ENCODE data around the gene GALNT7. TPM values are rescaled to one million over a fixed set of nuclear protein-coding genes. Genes with fewer than 3 reads are reported as not detected.

GALNT7 gene
- total RNA-seq, 2 experiments from 2014 or later: 15.9 to 16.2 TPM

DNA sequence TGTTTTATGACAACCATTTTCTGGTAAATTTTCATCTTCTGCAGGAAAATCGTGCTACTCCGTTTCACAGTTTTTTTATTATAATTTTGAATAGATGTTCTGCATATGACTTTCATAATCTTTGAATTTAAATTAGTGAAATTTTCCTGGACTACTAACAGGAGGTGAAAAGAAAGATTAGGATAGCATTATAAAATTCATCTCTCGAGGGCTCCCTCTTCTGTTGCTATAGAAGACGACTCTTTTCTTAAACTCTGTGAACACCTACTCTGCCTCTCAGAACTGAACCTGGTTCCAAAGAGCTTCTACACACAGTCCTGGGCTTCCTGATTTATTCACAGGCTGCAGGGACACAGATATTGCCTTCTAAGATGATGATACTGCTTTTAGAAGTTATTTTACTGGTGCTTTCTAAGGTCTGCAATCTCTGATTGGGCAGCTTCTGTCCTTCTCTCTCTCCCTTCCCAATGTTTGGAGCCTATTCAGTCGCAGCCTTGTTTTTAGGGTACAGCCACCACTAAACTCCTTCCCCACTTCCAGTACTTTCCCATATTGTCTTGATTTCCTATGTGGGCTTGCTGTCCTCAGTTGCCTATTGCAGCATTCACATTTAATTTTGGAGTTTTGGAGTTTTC lies 192.1 kb downstream of the GALNT7 start:
- DNase-seq (no peak), ATAC-seq (ENCODE audit: low read depth) (no peak)
- no peaks in the 10 kb centered on the region for H3K9me3 Mint-ChIP-seq
- peaks cover 3% of the 10 kb centered on the region for H3K27me3 Mint-ChIP-seq
- H3K4me3 Mint-ChIP-seq: no peak overlapping the region
- H3K36me3 Mint-ChIP-seq: peaks cover 11% of the 10 kb centered on the region
- peaks cover 14% of the 10 kb centered on the region for H3K4me1 Mint-ChIP-seq
- POLR2A ChIA-PET: interaction anchor here (0.9 to 1.0 kb wide), 2 partner anchors 9 to 26 kb away, joined by 3 to 4 read pairs; partner anchors contain the start of gene HMGB2
- H3K27ac Mint-ChIP-seq: no peak overlapping the region

DNA sequence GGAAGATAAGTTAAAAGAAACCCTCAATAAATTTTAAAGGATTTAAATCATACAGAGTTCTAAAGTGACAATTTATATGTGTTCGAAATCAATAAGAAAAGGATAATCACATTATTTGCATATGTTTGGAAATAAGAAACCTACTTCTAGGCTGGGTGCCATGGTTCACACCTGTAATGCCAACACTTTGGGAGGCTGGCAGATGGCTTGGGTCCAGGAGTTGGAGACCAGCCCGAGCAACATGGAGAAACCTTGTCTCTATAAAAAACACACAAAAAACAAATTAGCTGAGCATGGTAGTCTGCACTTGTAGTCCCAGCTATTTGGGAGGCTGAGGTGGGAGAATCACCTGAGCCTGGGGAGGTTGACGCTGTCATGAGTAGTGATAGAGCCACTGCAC lies 194.1 kb downstream of the GALNT7 start:
- peaks cover 3% of the 10 kb centered on the region for H3K27me3 Mint-ChIP-seq
- peaks cover 15% of the 10 kb centered on the region for H3K36me3 Mint-ChIP-seq
- no peak overlapping the region for H3K27ac Mint-ChIP-seq
- no peaks in the 10 kb centered on the region for H3K9me3 Mint-ChIP-seq
- DNase-seq (no peak), ATAC-seq (ENCODE audit: low read depth) (no peak)
- H3K4me1 Mint-ChIP-seq: peaks cover 28% of the 10 kb centered on the region
- POLR2A ChIA-PET: no interaction called here
- H3K4me3 Mint-ChIP-seq: no peak overlapping the region

DNA sequence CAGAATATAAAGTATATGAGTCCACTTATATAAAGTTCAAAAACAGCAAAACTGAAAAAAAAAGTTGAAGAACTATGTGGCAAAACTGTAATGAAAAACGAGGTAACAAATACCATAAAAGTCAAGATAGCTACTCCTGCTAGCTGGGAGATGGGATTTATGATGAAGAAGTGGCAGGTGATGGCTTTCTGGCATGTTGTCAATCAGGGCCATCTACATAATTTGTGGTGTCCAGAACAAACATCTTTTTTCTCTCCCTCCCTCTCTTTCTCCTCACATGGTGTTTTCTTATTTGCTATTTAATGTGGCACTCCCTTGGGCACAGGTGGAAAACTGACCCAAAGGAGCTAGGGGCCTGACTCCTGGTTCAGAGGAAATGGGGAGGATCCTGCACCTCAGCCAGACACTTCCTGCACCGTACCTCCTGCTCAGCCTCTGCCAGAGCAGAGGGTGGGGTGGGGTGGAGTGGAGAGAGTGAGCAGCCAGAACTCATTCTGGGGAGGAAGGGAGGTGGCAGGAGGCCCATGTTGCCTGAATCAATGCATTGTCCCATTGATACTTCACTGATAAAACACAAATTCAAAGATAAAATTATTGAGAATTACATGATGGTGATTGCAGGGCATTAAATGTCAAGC lies 196.9 kb downstream of the GALNT7 start:
- peak; percentile 11 for ATAC-seq (ENCODE audit: low read depth)
- Mint-ChIP-seq H3K36me3 (peaks cover 18% of the 10 kb centered on the region), H3K4me3 (peak overlapping the region; percentile 31), H3K27me3 (no peaks in the 10 kb centered on the region), H3K9me3 (no peaks in the 10 kb centered on the region), H3K4me1 (peaks cover 32% of the 10 kb centered on the region), H3K27ac (peak overlapping the region; percentile 32)
- DNase-seq: no peak
- POLR2A ChIA-PET: interaction anchor here (2.4 kb wide), 1 partner anchor 31 kb away, joined by 15 read pairs; the partner anchor contains the start of gene HMGB2

DNA sequence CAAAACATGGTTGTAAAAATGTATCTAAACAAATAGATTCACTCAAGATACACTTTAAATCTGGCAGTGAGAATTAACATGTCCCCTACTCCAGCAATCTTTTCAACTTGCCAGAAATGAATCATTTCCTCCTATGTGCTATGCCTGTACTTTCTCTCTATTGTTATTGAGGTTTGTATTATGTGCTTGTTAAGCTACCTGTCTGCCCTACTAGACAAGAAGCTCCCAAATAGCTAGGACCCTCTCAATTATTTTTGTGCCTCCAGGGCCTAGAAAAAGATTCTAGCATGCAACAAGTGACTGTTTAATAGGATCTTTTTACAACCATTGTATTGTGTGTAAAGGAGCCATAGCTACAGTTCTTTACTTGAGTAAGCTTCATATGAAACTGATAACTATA lies 198.7 kb downstream of the GALNT7 start:
- Mint-ChIP-seq H3K4me3 (peak overlapping the region; percentile 73), H3K4me1 (peaks cover 34% of the 10 kb centered on the region), H3K9me3 (no peaks in the 10 kb centered on the region), H3K27me3 (no peaks in the 10 kb centered on the region), H3K27ac (peak overlapping the region; percentile 74), H3K36me3 (peaks cover 21% of the 10 kb centered on the region)
- DNase-seq: no peak
- ATAC-seq (ENCODE audit: low read depth): no peak
- POLR2A ChIA-PET: interaction anchor here (0.9 to 7.1 kb wide), 2 partner anchors 8 to 34 kb away, joined by 3 to 404 read pairs; partner anchors contain the start of gene HMGB2

DNA sequence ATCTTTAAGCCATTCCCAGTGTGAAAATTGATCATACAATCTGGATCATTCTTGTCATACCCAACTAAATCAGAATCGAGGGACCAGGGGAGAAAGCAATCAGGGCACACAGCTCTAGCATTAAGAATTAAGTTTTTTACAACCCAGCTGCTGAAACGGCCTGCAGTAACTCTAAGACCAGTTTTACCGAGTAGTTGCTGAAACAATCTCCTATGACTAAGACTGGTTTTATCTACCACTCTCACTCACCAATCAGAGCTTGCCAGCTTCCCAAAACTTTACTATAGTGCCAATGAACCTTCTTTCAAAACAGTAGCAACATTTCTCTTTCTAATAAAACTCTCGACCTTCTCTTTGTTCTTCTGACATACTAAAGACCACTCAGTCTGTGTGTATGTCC lies 199.3 kb downstream of the GALNT7 start:
- Mint-ChIP-seq H3K4me1 (peaks cover 38% of the 10 kb centered on the region), H3K36me3 (peaks cover 24% of the 10 kb centered on the region), H3K27ac (peak overlapping the region; percentile 63), H3K4me3 (peak overlapping the region; percentile 100), H3K9me3 (no peaks in the 10 kb centered on the region), H3K27me3 (no peaks in the 10 kb centered on the region)
- DNase-seq (no peak), ATAC-seq (ENCODE audit: low read depth) (no peak)
- POLR2A ChIA-PET: interaction anchor here (0.9 to 7.1 kb wide), 2 partner anchors 9 to 35 kb away, joined by 3 to 404 read pairs; partner anchors contain the start of gene HMGB2

DNA sequence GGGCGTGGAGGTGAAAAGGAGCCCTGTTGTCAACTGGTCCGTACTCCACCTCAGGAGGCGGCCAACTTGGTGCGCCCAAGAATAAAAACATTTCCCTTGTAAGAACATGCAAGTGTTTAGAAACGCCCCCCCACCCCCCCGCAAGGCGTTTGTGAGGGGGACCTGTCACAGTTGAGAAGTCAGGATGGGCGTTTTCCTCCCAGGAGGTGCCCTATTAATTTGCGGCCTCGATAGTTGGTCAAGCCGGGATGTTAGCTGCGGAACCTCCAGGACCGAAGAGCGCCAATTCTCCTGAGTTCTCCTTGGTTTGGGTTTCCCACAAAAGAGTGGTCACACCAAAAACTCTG lies 201.5 kb downstream of the GALNT7 start:
- Mint-ChIP-seq H3K36me3 (peaks cover 26% of the 10 kb centered on the region), H3K4me1 (peaks cover 43% of the 10 kb centered on the region), H3K27me3 (no peaks in the 10 kb centered on the region), H3K27ac (peak overlapping the region; percentile 95), H3K9me3 (no peaks in the 10 kb centered on the region), H3K4me3 (peak overlapping the region; percentile 100)
- DNase-seq (no peak), ATAC-seq (ENCODE audit: low read depth) (peak; percentile 17)
- POLR2A ChIA-PET: interaction anchor here (0.7 to 7.1 kb wide), 10 partner anchors 9 to 1152 kb away, joined by 3 to 404 read pairs (median 3); partner anchors contain the start of genes CEP44, FBXO8, GALNT7 and HMGB2

DNA sequence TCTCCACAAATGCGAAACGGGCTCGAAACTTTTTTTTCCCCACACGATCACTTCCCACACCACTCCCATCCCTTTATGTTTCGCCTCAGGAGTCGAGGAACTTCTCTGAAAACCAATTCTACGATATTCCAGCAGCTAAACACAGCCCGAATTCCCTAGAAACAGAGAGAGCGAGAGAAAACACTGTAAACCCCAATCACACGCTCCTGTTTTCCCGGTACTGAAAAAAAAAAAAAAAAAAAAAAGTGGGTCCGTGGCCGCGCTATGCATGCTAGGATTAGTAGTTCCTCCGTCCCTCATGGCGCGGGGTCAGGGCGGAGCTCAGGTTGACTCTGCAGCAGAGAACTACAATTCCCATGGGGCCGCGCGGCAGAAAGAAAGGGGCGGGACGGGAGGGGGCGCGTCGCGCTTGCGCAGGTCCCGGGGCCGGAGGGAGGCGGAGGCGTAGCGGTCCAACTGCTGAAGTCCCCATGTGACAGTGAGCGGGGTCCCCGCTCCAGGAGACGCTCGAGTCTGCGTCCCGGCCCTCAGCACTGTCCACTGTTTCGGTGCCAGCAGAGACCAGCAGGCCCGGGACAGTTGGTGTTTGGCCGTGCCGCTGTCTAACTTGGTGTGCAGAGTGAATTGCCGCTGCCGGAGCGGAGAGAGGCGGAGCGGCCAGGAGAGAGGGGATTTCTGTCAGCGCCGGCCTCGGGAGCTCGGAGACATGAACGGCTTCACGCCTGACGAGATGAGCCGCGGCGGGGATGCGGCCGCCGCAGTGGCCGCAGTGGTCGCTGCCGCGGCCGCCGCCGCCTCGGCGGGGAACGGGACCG lies 202.1 kb downstream of the GALNT7 start, which contains the start of gene SAP30:
SAP30 (plus strand) TSS at position 478 of the 815 bp plus-strand sequence; CDS start at position 707, 229 bp downstream.
- Mint-ChIP-seq H3K36me3 (peaks cover 24% of the 10 kb centered on the region), H3K9me3 (no peaks in the 10 kb centered on the region), H3K4me1 (peaks cover 38% of the 10 kb centered on the region), H3K4me3 (peak within 1 kb of the TSS; percentile 100), H3K27ac (peak within 1 kb of the TSS; percentile 95), H3K27me3 (no peaks in the 10 kb centered on the region)
- DNase-seq: peak; percentile 91
- ATAC-seq (ENCODE audit: low read depth): peak; percentile 79
- POLR2A ChIA-PET: interaction anchor here (0.6 to 7.1 kb wide), 11 partner anchors 35 to 1151 kb away, joined by 3 to 404 read pairs (median 4); partner anchors contain the start of genes GALNT7, HMGB2 and HPGD

DNA sequence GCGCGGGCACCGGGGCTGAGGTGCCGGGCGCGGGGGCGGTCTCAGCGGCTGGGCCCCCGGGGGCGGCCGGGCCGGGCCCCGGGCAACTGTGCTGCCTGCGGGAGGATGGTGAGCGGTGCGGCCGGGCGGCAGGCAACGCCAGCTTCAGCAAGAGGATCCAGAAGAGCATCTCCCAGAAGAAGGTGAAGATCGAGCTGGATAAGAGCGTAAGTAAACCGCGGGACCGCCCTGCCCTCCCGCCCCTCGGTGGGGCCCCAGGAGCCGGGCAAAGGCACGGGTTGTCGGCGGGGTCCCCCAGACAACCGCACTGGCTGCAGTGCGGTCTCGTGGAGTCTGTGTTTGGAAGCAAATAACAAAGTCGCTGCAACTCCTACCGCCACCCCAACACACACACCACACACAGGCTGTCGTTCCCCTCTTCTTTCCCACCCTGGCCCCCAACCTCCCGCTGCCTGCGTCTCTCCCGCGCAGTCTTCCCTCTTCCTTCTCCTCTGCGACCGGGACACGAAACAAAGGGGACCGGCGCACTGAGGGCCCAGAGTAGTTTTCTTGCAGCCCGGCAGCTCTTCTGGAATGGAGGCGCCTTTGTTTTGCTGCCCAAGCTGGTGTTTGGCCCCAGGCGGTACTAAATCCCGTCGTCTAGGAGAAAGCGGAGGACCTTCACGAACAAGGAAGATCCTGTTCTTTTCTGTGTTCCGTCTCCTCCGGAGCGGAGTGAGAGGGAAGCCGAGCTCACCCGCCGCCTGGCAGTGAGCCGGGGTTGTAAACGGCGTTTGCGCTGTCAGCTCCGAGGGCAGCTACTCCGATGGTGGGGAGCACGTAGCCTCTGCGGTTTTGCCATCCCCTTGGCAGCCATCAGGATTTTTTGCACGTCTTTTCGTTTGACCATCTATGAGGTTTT lies 202.9 kb downstream of the GALNT7 start:
- H3K4me3 Mint-ChIP-seq: peak overlapping the region; percentile 99

More for the DNA sequence above, 202.9 kb downstream of the GALNT7 start:
- H3K36me3 Mint-ChIP-seq: peaks cover 26% of the 10 kb centered on the region
- POLR2A ChIA-PET: interaction anchor here (0.6 to 7.1 kb wide), 8 partner anchors 39 to 1151 kb away, joined by 3 to 404 read pairs (median 4); partner anchors contain the start of genes GALNT7, HMGB2 and HPGD
- DNase-seq: peak; percentile 59
- H3K4me1 Mint-ChIP-seq: peaks cover 29% of the 10 kb centered on the region
- no peaks in the 10 kb centered on the region for H3K9me3 Mint-ChIP-seq
- peak overlapping the region; percentile 85 for H3K27ac Mint-ChIP-seq
- H3K27me3 Mint-ChIP-seq: no peaks in the 10 kb centered on the region
- ATAC-seq (ENCODE audit: low read depth): peak; percentile 10

Small RNA genes within 50 kb of the gene (microRNA-seq; reads per million reads assigned to microRNA genes)
- gene MIR548T: not detected

Other genes starting within 250 kb of the GALNT7 start
- gene HMGB2, start 165.5 kb downstream of the GALNT7 start, total RNA-seq: 100 to 1,000 TPM; 592 to 620 TPM
- 10 to 100 TPM; 15.5 to 16.4 TPM for gene SAP30, start 202.1 kb downstream of the GALNT7 start, total RNA-seq
- gene SCRG1, start 230.3 kb downstream of the GALNT7 start, total RNA-seq: not detected